HT-29 (cell line): Measurements from ENCODE around the gene FRZB. TPM values are rescaled to one million over a fixed set of nuclear protein-coding genes. Genes with fewer than 3 reads are reported as not detected.
"Not testable (repeated sequence)": the region's sequence is repeated elsewhere in the genome, so short reads cannot be mapped to it uniquely, and the experiment has no call there.

Source experiments
- DNase-seq: peaks from one replicate; pipeline ENCODE4 v3.0.0-alpha.2; 2015; ENCODE audit warnings: low spot score
- total RNA-seq: library from RNA; depleted of rRNA; stranded (reverse); fragments of >200 nt; shearing (Covaris generic); gene quantifications from 2 replicates; pipeline ENCODE4 v1.2.3, GENCODE V29; 2014

The FRZB gene
- total RNA-seq, 1 experiment from 2014 or later, result 0.15 TPM

GRCh38 chr2:182890773-182891378 is 24.4 kb upstream of the FRZB start:
- no peak for DNase-seq

- DNase-seq, result no peak
These were observed 23.9 kb upstream of the FRZB start for GRCh38 chr2:182890305-182890704.

- DNase-seq, result no peak
These were observed 21.4 kb upstream of the FRZB start for GRCh38 chr2:182887753-182888415.

- no peak for DNase-seq
These were observed 20.7 kb upstream of the FRZB start for GRCh38 chr2:182887093-182887492.

- no peak for DNase-seq
These were observed 19.3 kb upstream of the FRZB start for GRCh38 chr2:182885771-182886170.

GRCh38 chr2:182883451-182883850 is 17.0 kb upstream of the FRZB start:
- no peak for DNase-seq

- DNase-seq, result not testable (repeated sequence)
These were observed 13.7 kb upstream of the FRZB start for GRCh38 chr2:182880100-182880499.

GRCh38 chr2:182876653-182877052 is 10.2 kb upstream of the FRZB start:
- DNase-seq, result not testable (repeated sequence)

GRCh38 chr2:182870227-182870626 is 3.8 kb upstream of the FRZB start:
- peak; percentile 47 for DNase-seq

GRCh38 chr2:182868054-182868796 is 1.8 kb upstream of the FRZB start:
- peak; percentile 12 for DNase-seq

- no peak for DNase-seq
These were observed 1.1 kb upstream of the FRZB start for GRCh38 chr2:182867426-182868053.

GRCh38 chr2:182866095-182866460 is 359 bp downstream of the FRZB start:
- DNase-seq, result no peak

- DNase-seq, result no peak
These were observed 1.4 kb downstream of the FRZB start for GRCh38 chr2:182864949-182865570.

- no peak for DNase-seq
These were observed 2.8 kb downstream of the FRZB start for GRCh38 chr2:182863642-182864041.

- no peak for DNase-seq
These were observed 4.3 kb downstream of the FRZB start for GRCh38 chr2:182862091-182862490.

GRCh38 chr2:182860858-182861257 is 5.6 kb downstream of the FRZB start:
- no peak for DNase-seq

- DNase-seq, result no peak
These were observed 7.8 kb downstream of the FRZB start for GRCh38 chr2:182858671-182859070.

GRCh38 chr2:182855376-182855775 is 11.1 kb downstream of the FRZB start:
- DNase-seq, result no peak

- DNase-seq, result no peak
These were observed 11.9 kb downstream of the FRZB start for GRCh38 chr2:182854375-182855105.

- no peak for DNase-seq
These were observed 13.6 kb downstream of the FRZB start for GRCh38 chr2:182852801-182853200.

GRCh38 chr2:182852090-182852489 is 14.3 kb downstream of the FRZB start:
- DNase-seq, result peak; percentile 49
